B cell (primary cell): ENCODE data around the gene SEMA3G.

Source experiments
- CTCF ChIP-seq: fragments of 200-600 bp; IDR thresholded peaks from one replicate; pipeline ENCODE4 v1.8.0; 2022; ENCODE audit warnings: antibody characterized with exemption, mild to moderate bottlenecking
- EZH2 ChIP-seq: IDR thresholded peaks from 2 replicates; pipeline ENCODE4 v1.6.1; 2012; ENCODE audit warnings: borderline replicate concordance, low read depth, mild to moderate bottlenecking, moderate library complexity, low read length; ENCODE audit not compliant: insufficient read depth, poor library complexity, severe bottlenecking

GRCh38 chr3:52405066-52405465 is 39.8 kb downstream of the SEMA3G start:
- TF ChIP-seq CTCF (no peak), EZH2 (no peak)
